ENCODE measurements around the gene KBTBD4. TPM values are rescaled to one million over a fixed set of nuclear protein-coding genes. Genes with fewer than 3 reads are reported as not detected.
A peak's percentile ranks its signal among the peaks of the same experiment; 100 is the strongest.

The KBTBD4 gene
- total and polyA plus RNA-seq, 4 donors = 5.6 to 12.0 (median 8.6) TPM

GRCh38 chr11:47607380-47607779, 28.6 kb upstream of the KBTBD4 start:
- no peak overlapping the region for H3K4me3 ChIP-seq (ENCODE audit: low read depth in 1 of 3, low read length in 3 of 3)
- H3K9me3 ChIP-seq (ENCODE audit: control insufficient read depth in 4 of 4, low read length in 3 of 4) = no peaks in the 10 kb centered on the region
- no peak overlapping the region for H3K27ac ChIP-seq (ENCODE audit: low read depth in 1 of 2, low read length in 2 of 2)
- no peaks in the 10 kb centered on the region for H3K27me3 ChIP-seq (ENCODE audit: control insufficient read depth in 4 of 4, insufficient read depth in 4 of 4, low read length in 3 of 4)
- no peaks in the 10 kb centered on the region for H3K4me1 ChIP-seq (ENCODE audit: control insufficient read depth in 4 of 4, insufficient read depth in 4 of 4, low read length in 3 of 4)
- H3K9ac ChIP-seq (ENCODE audit: low read depth in 1 of 2, low read length in 2 of 2) = no peak overlapping the region
- 91% methylated on average over 7 of the region's 7 CpGs for WGBS
- peaks cover 0 to 12% (median 6%) of the 10 kb centered on the region in 4 donors for H3K36me3 ChIP-seq (ENCODE audit: control insufficient read depth in 4 of 4, insufficient read depth in 3 of 4, low read depth in 1 of 4, low read length in 3 of 4)
- TF ChIP-seq JUND (IDR thresholded peaks at IDR 0.05) = no peak
- TF ChIP-seq NR2F2 (IDR thresholded peaks at IDR 0.05) = peak; percentile 39
- TF ChIP-seq MAX (IDR thresholded peaks at IDR 0.05) = no peak
- DNase-seq (ENCODE audit: low spot score) = no peak

GRCh38 chr11:47606731-47607130, 28.0 kb upstream of the KBTBD4 start:
- Histone ChIP-seq H3K9ac (ENCODE audit: low read depth in 1 of 2, low read length in 2 of 2) (no peak overlapping the region), H3K36me3 (ENCODE audit: control insufficient read depth in 4 of 4, insufficient read depth in 3 of 4, low read depth in 1 of 4, low read length in 3 of 4) (peaks cover 0 to 12% (median 6%) of the 10 kb centered on the region in 4 donors), H3K27me3 (ENCODE audit: control insufficient read depth in 4 of 4, insufficient read depth in 4 of 4, low read length in 3 of 4) (no peaks in the 10 kb centered on the region), H3K4me1 (ENCODE audit: control insufficient read depth in 4 of 4, insufficient read depth in 4 of 4, low read length in 3 of 4) (no peaks in the 10 kb centered on the region), H3K27ac (ENCODE audit: low read depth in 1 of 2, low read length in 2 of 2) (no peak overlapping the region), H3K4me3 (ENCODE audit: low read depth in 1 of 3, low read length in 3 of 3) (no peak overlapping the region), H3K9me3 (ENCODE audit: control insufficient read depth in 4 of 4, low read length in 3 of 4) (no peaks in the 10 kb centered on the region)
- 80% methylated on average over 5 of the region's 5 CpGs for WGBS
- TF ChIP-seq NR2F2 (IDR thresholded peaks at IDR 0.05) = no peak
- no peak for TF ChIP-seq ATF3 (IDR thresholded peaks at IDR 0.05)
- TF ChIP-seq REST (IDR thresholded peaks at IDR 0.05) = no peak
- TF ChIP-seq RAD21 (IDR thresholded peaks at IDR 0.05) = no peak
- TF ChIP-seq HNF4G (IDR thresholded peaks at IDR 0.05) = no peak
- no peak for TF ChIP-seq MAX (IDR thresholded peaks at IDR 0.05)
- no peak for TF ChIP-seq YY1 (IDR thresholded peaks at IDR 0.05)
- TF ChIP-seq SP1 (IDR thresholded peaks at IDR 0.05) = no peak
- no peak for TF ChIP-seq GABPA (IDR thresholded peaks at IDR 0.05 in 1 of 2, conservative IDR thresholded peaks at IDR 0.05 in 1 of 2)
- TF ChIP-seq FOXA1 (IDR thresholded peaks at IDR 0.05) = no peak
- no peak for TF ChIP-seq TAF1 (conservative IDR thresholded peaks at IDR 0.05)
- no peak for TF ChIP-seq RXRA (IDR thresholded peaks at IDR 0.05)
- TF ChIP-seq FOXA2 (IDR thresholded peaks at IDR 0.05) = no peak
- TF ChIP-seq EGR1 (IDR thresholded peaks at IDR 0.05; ENCODE audit: low read depth in 2 of 2) = no peak
- DNase-seq (ENCODE audit: low spot score) = no peak

GRCh38 chr11:47605921-47606320, 27.2 kb upstream of the KBTBD4 start:
- TF ChIP-seq CTCF (IDR thresholded peaks at IDR 0.05; ENCODE audit: low read depth, low read length, missing input control) (no peak), NR2F2 (IDR thresholded peaks at IDR 0.05) (no peak), FOXA1 (IDR thresholded peaks at IDR 0.05) (no peak), FOXA2 (IDR thresholded peaks at IDR 0.05) (no peak), RXRA (IDR thresholded peaks at IDR 0.05) (no peak), ZBTB33 (IDR thresholded peaks at IDR 0.05) (no peak), JUND (IDR thresholded peaks at IDR 0.05) (no peak), ATF3 (IDR thresholded peaks at IDR 0.05) (no peak), TAF1 (conservative IDR thresholded peaks at IDR 0.05) (no peak), YY1 (IDR thresholded peaks at IDR 0.05) (no peak)
- no peak overlapping the region for H3K4me3 ChIP-seq (ENCODE audit: low read depth in 1 of 3, low read length in 3 of 3)
- DNase-seq (ENCODE audit: low spot score) = no peak
- no peaks in the 10 kb centered on the region for H3K9me3 ChIP-seq (ENCODE audit: control insufficient read depth in 4 of 4, low read length in 3 of 4)
- WGBS = 80% methylated on average over 3 of the region's 3 CpGs
- H3K27ac ChIP-seq (ENCODE audit: low read depth in 1 of 2, low read length in 2 of 2) = no peak overlapping the region
- H3K4me1 ChIP-seq (ENCODE audit: control insufficient read depth in 4 of 4, insufficient read depth in 4 of 4, low read length in 3 of 4) = no peaks in the 10 kb centered on the region
- H3K36me3 ChIP-seq (ENCODE audit: control insufficient read depth in 4 of 4, insufficient read depth in 3 of 4, low read depth in 1 of 4, low read length in 3 of 4) = peaks cover 0 to 8% (median 2%) of the 10 kb centered on the region in 4 donors
- no peak overlapping the region for H3K9ac ChIP-seq (ENCODE audit: low read depth in 1 of 2, low read length in 2 of 2)
- H3K27me3 ChIP-seq (ENCODE audit: control insufficient read depth in 4 of 4, insufficient read depth in 4 of 4, low read length in 3 of 4) = no peaks in the 10 kb centered on the region

Measured in liver (tissue), 9 donors.